Duodenal mucosa (tissue), 2 donors: Measurements from ENCODE around the gene C6orf62.
A peak's percentile ranks its signal among the peaks of the same experiment; 100 is the strongest.
"Not testable (repeated sequence)": the region's sequence is repeated elsewhere in the genome, so short reads cannot be mapped to it uniquely, and the experiment has no call there.

Experiments
- H3K27ac ChIP-seq: one replicate; pipeline ENCODE4 v1.7.0; 2013; ENCODE audit warnings: low read depth, low read length
- H3K27me3 ChIP-seq, 2 donors: one replicate each; pipeline ENCODE4 v1.7.0; 2013; ENCODE audit warnings: low read length in 2 of 2, control low read depth in 1 of 2; ENCODE audit not compliant: insufficient read depth in 2 of 2, control insufficient read depth in 1 of 2
- H3K36me3 ChIP-seq, 2 donors: one replicate each; pipeline ENCODE4 v1.7.0; 2013; ENCODE audit warnings: low read length in 2 of 2, control low read depth in 1 of 2; ENCODE audit not compliant: insufficient read depth in 2 of 2, control insufficient read depth in 1 of 2
- H3K4me1 ChIP-seq, 2 donors: one replicate each; pipeline ENCODE4 v1.7.0; 2013; ENCODE audit warnings: low read length in 2 of 2, control low read depth in 1 of 2; ENCODE audit not compliant: insufficient read depth in 2 of 2, control insufficient read depth in 1 of 2
- H3K4me3 ChIP-seq, 2 donors: one replicate each; pipeline ENCODE4 v1.7.0; 2013; ENCODE audit warnings: low read length in 2 of 2, low read depth in 1 of 2
- H3K9ac ChIP-seq, 2 donors: one replicate each; pipeline ENCODE4 v1.7.0; 2013; ENCODE audit warnings: low read length in 2 of 2, low read depth in 1 of 2
- H3K9me3 ChIP-seq, 2 donors: one replicate each; pipeline ENCODE4 v1.7.0; 2013; ENCODE audit warnings: low read length in 2 of 2, control low read depth in 1 of 2; ENCODE audit not compliant: control insufficient read depth in 1 of 2

Gene C6orf62

GRCh38 chr6:24743265-24743943 lies 24.4 kb upstream of the C6orf62 start:
- Histone ChIP-seq H3K9ac (no peak overlapping the region), H3K9me3 (no peaks in the 10 kb centered on the region), H3K27ac (no peak overlapping the region), H3K4me3 (no peak overlapping the region), H3K27me3 (no peaks in the 10 kb centered on the region), H3K4me1 (peaks cover 3 to 12% of the 10 kb centered on the region in 2 donors), H3K36me3 (no peaks in the 10 kb centered on the region)

GRCh38 chr6:24742216-24742738 lies 23.3 kb upstream of the C6orf62 start:
- no peak overlapping the region for H3K9ac ChIP-seq

DNA sequence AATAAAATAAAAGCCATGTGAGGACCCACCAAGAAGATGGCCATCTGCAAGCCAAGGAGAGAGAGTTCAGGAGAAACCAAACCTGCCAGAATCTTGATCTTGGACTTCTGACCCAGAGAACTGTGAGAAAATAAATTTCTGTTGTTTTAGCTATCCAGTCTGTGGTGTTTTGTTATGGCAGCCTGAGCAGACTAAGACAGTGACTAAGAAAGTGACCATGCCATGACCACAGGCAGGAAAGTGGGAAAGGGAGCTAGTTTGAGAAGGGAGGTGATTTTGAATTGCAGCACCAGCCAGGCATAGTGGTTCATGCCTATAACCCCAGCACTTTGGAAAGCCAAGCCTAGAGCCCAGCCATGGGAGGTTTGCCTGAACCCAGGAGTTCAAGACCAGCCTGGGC lies 21.9 kb upstream of the C6orf62 start:
- Histone ChIP-seq H3K4me1 (peaks cover 3 to 15% of the 10 kb centered on the region in 2 donors), H3K36me3 (no peaks in the 10 kb centered on the region), H3K9me3 (no peaks in the 10 kb centered on the region), H3K27ac (no peak overlapping the region), H3K27me3 (no peaks in the 10 kb centered on the region), H3K9ac (no peak overlapping the region), H3K4me3 (no peak overlapping the region)

More at GRCh38 chr6:24742216-24742738, 23.3 kb upstream of the C6orf62 start:
- H3K27ac ChIP-seq: no peak overlapping the region
- no peaks in the 10 kb centered on the region for H3K9me3 ChIP-seq
- no peaks in the 10 kb centered on the region for H3K36me3 ChIP-seq
- peaks cover 3 to 12% of the 10 kb centered on the region in 2 donors for H3K4me1 ChIP-seq
- H3K4me3 ChIP-seq: no peak overlapping the region
- no peaks in the 10 kb centered on the region for H3K27me3 ChIP-seq

DNA sequence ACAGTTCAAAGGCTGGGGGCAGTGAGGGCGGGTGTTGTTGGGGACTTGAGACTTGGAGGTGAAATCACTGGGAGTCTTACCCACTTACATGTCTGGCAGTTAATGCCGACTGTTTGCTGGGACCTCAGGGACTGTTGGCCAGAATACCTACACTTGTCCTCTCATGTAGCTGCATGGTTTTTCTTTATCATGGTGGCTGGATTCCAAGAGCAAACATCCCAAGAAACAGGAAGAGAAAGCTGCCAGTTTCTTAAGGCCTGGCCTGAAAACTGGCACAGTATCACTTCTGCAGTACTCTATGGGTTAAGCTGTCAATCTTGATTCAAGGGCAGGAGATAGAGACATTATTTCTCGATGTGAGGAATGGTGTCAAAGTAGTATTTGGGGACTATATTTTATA lies 19.8 kb upstream of the C6orf62 start:
- H3K9me3 ChIP-seq: no peaks in the 10 kb centered on the region
- H3K4me1 ChIP-seq: peaks cover 3 to 19% of the 10 kb centered on the region in 2 donors
- no peak overlapping the region for H3K27ac ChIP-seq
- no peaks in the 10 kb centered on the region for H3K27me3 ChIP-seq
- H3K36me3 ChIP-seq: no peaks in the 10 kb centered on the region
- no peak overlapping the region for H3K4me3 ChIP-seq
- H3K9ac ChIP-seq: no peak overlapping the region

DNA sequence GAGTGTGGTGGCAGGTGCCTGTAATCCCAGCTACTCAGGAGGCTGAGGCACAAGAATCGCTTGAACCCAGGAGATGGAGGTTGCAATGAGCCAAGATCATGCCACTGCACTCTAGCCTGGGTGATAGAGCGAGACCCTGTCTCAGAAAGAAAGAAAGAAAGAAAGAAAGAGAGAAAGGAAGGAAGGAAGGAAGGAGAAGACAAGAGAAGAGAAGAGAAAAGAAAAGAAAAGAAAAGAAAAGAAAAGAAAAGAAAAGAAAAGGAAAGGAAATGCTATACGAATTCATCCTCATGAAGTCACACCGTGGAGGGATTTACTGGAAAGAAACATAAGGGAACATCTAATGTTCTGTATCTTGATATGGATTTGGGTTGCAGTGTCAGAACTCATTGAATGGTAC lies 15.8 kb upstream of the C6orf62 start:
- H3K9me3 ChIP-seq: peaks cover 4 to 16% of the 10 kb centered on the region in 2 donors
- H3K36me3 ChIP-seq, H3K9ac ChIP-seq, H3K4me3 ChIP-seq, H3K27me3 ChIP-seq, H3K27ac ChIP-seq, H3K4me1 ChIP-seq: not testable (repeated sequence)

DNA sequence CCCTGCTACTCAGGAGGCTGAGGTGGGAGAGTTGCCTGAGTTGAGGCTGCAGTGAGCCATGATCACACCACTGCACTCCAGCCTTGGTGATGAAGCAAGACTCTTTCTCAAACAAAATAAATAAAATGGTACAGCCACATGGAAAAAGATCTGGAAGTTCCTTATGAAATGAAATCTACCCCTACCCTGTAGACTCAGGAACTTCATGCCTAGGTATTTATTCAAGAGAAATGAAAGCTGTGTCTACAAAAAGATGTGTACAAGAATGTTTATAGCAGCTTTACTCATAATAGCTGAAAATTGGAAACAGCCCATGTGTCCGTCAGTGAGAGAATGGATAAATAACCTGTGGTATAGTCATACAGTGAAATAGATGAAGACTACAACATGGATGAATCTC lies 15.2 kb upstream of the C6orf62 start:
- H3K27me3 ChIP-seq: no peaks in the 10 kb centered on the region
- H3K36me3 ChIP-seq: no peaks in the 10 kb centered on the region
- H3K4me3 ChIP-seq: no peak overlapping the region
- peaks cover 4 to 16% of the 10 kb centered on the region in 2 donors for H3K9me3 ChIP-seq
- H3K4me1 ChIP-seq: peaks cover 0 to 8% of the 10 kb centered on the region in 2 donors
- H3K27ac ChIP-seq: no peak overlapping the region
- H3K9ac ChIP-seq: no peak overlapping the region

DNA sequence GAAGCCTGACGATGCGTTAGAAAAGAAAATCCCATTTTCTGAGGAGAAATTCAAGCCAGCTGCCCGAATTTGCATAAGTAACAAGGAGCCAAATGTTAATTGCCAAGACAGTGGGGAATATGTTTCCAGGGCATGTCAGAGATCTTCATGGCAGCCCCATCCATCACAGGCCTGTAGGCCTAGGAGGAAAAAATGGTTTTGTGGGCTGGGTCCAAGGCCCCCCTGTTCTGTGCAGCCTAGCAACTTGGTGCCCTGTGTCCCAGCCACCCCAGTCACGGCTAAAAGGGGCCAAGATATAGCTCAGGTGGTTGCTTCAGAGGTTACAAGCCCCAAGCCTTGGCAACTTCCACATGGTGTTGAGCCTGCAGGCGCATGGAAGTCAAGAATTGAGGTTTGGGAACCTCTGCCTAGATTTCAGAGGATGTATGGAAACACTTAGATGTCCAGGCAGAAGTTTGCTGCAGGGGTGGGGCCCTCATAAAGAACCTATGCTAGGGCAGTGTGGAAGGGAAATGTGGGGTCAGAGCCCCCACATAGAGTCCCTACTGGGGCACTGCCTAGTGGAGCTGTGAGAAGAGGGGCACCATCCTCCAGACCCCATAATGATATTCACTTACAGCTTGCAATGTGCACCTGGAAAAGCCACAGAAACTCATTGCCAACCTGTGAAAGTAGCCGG lies 12.6 kb upstream of the C6orf62 start:
- not testable (repeated sequence) for H3K27ac ChIP-seq, H3K27me3 ChIP-seq, H3K4me3 ChIP-seq, H3K9ac ChIP-seq, H3K4me1 ChIP-seq, H3K36me3 ChIP-seq
- H3K9me3 ChIP-seq: peaks cover 4 to 16% of the 10 kb centered on the region in 2 donors

- H3K36me3 ChIP-seq, H3K27me3 ChIP-seq, H3K4me3 ChIP-seq, H3K9ac ChIP-seq, H3K4me1 ChIP-seq, H3K27ac ChIP-seq: not testable (repeated sequence)
- peaks cover 4 to 16% of the 10 kb centered on the region in 2 donors for H3K9me3 ChIP-seq
Observed at GRCh38 chr6:24730653-24731052, 11.7 kb upstream of the C6orf62 start.

DNA sequence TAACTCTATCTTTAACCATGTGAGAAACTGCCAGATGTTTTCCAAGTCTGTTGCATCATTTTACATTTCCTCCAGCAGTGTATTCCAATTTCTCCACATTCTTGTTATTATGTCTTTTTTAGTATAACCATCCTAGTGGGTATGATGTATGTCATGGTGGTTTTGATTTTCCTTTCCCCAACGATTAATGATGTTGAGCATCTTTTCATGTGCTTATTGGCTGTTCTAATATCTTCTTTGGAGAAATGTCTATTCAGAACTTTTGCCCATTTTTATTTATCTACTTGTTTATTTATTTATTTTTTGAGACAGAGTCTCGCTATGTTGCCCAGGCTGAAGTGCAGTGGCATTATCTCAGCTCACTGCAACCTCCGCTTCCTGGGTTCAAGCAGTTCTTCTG lies 4.3 kb upstream of the C6orf62 start:
- H3K4me3 ChIP-seq: no peak overlapping the region
- H3K9ac ChIP-seq: no peak overlapping the region
- no peaks in the 10 kb centered on the region for H3K27me3 ChIP-seq
- H3K36me3 ChIP-seq: no peaks in the 10 kb centered on the region
- no peaks in the 10 kb centered on the region for H3K9me3 ChIP-seq
- H3K27ac ChIP-seq: no peak overlapping the region
- peaks cover 6 to 8% of the 10 kb centered on the region in 2 donors for H3K4me1 ChIP-seq

GRCh38 chr6:24721461-24722215 lies 2.7 kb upstream of the C6orf62 start:
- peak overlapping the region; percentile 77 to 98 for H3K4me3 ChIP-seq
- no peaks in the 10 kb centered on the region for H3K36me3 ChIP-seq
- H3K27ac ChIP-seq: peak overlapping the region; percentile 99
- no peaks in the 10 kb centered on the region for H3K27me3 ChIP-seq
- H3K9ac ChIP-seq: peak overlapping the region; percentile 88 to 97
- peaks cover 13 to 24% of the 10 kb centered on the region in 2 donors for H3K4me1 ChIP-seq
- no peaks in the 10 kb centered on the region for H3K9me3 ChIP-seq
